22Rv1 (cell line): Measurements from ENCODE around the gene CADM1.

Experiments used
- CTCF ChIP-seq: fragments of 450-650 bp; IDR thresholded peaks from 2 replicates; pipeline ENCODE4 v1.5.1; 2017; ENCODE audit warnings: mild to moderate bottlenecking
- ZFX ChIP-seq: fragments of 450-650 bp; IDR thresholded peaks from 2 replicates; pipeline ENCODE4 v1.6.1; 2017; ENCODE audit warnings: antibody characterized with exemption, borderline replicate concordance

DNA sequence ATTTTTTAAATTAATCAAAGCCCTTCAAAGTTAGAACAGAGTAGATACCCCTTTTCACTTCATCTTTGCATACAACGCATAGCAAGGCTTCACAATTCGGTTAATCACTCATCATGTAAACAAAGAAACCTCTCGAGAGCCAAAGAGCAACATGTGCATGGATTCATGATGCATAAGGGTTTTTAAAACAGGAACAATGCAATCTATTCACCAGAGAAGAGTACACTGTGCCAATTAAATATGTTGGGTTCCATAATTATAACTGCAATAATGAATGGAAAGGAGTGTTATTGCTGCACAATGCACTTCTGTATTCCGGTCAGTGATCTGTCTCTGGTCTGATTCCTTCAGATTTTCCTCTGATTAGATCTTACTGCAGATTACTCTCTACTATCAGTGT lies 45.3 kb downstream of the CADM1 start:
- TF ChIP-seq ZFX, result no peak
- TF ChIP-seq CTCF, result no peak
